ENCODE measurements around the gene MED9. TPM values are rescaled to one million over a fixed set of nuclear protein-coding genes. Genes with fewer than 3 reads are reported as not detected.
"Not testable (repeated sequence)": the region's sequence is repeated elsewhere in the genome, so short reads cannot be mapped to it uniquely, and the experiment has no call there.

Gene MED9
- 16.1 TPM for total RNA-seq

GRCh38 chr17:17476865-17477467, at the start of gene MED9:
Gene MED9, plus strand, starts transcription at chr17:17477000. Its CDS starts 42 bp downstream, at chr17:17477042.
- DNase-seq: peak; percentile 82

- no peak for DNase-seq
These were observed 47.6 kb upstream of the MED9 start for GRCh38 chr17:17429222-17429621.

- DNase-seq: not testable (repeated sequence)
These were observed 45.9 kb upstream of the MED9 start for GRCh38 chr17:17430924-17431323.

- no peak for DNase-seq
These were observed 45.2 kb upstream of the MED9 start for GRCh38 chr17:17431605-17432004.

GRCh38 chr17:17433000-17433703, 43.6 kb upstream of the MED9 start:
- DNase-seq: no peak

DNA sequence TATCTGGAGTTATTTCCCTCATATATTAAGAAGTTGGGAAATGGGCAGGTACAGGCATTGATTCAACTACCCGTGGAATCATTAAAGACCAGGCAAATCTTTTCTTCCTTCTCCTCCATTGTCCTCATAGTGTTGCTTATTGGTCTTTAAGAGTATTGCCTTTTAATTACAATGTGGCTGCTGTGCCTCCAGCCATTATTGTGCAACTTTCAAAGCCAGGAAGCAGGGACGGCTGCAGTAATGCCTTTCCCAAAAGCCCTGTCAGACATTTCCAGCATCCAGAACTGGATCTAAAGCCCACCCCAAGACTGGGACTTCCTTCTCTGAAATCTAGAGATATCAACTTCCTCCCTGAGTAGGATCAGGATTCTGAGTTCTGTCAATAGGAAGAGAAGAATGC, 42.3 kb upstream of the MED9 start:
- DNase-seq: no peak

DNA sequence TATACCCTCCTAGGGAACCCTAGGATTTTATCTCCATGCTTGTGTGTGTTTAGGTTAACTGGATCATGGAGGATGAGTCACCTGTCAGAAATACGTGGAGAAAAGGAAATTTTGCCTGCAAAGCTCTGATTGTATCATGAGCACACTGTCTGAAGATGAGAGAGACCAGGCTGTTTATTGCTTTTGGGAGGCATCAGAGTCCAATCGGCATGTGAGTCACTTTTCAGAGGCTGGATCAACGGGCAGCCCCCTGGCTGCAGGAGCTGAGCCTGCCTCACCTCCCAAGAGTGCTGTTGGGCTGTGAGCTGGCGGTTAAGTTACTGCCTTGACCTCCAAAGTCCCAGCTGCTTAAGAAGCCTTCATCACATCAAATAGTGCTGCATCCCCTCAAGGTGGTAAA, 41.5 kb upstream of the MED9 start:
- DNase-seq: no peak

- DNase-seq: no peak
These were observed 39.3 kb upstream of the MED9 start for GRCh38 chr17:17437461-17437860.

- DNase-seq: no peak
These were observed 38.9 kb upstream of the MED9 start for GRCh38 chr17:17437893-17438292.

- no peak for DNase-seq
These were observed 36.6 kb upstream of the MED9 start for GRCh38 chr17:17440010-17440843.

DNA sequence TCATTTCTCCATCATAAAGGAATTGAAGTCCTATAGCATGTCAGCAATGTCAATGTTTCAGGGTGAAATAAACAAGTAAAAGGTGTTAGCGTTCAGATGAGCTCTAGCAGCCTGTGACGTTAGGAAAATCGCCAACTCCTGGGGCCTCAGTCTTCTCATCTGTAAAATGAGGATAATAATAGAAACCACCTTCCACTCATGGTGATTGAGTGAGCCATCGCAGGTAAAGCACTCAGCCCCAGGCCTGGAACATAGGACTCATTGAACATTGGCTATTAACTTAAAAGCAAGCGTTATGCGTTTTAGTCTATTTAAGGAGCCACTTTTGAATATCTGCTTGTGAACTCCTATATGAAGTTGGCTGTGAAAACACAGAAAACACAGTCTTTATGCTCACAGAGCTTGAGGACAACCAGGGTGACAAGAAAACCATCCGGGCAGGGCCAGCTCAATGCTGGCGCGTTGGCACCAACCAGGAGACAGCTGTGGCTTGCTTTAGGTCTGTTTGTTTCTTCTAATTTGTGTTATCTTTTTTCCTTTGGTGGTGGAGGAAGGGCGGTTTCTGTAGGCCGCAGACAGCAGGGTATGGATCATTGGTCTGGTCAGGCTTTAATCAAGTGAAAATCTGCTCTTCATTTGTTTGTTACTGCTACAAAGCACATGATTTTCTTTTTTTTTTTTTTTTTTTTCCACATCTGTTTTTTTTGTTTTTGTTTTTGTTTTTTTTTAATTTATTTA, 35.7 kb upstream of the MED9 start:
- no peak for DNase-seq

DNA sequence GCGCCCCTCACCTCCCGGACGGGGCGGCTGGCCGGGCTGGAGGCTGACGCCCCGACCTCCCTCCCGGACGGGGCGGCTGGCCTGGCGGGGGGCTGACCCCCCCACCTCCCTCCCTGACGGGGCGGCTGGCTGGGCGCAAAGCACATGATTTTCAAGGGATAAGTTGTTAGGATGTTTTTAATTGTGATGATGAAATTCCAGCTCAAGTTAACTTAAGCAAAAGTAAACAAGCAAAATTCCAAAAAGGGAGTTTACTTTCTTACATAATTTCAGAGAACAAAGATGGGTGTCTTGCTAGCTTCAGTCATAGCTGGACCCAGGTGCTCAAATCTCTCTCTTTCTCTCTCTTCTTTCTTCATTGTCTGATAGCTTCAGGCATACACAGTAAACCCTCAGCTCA, 33.6 kb upstream of the MED9 start:
- no peak for DNase-seq

DNA sequence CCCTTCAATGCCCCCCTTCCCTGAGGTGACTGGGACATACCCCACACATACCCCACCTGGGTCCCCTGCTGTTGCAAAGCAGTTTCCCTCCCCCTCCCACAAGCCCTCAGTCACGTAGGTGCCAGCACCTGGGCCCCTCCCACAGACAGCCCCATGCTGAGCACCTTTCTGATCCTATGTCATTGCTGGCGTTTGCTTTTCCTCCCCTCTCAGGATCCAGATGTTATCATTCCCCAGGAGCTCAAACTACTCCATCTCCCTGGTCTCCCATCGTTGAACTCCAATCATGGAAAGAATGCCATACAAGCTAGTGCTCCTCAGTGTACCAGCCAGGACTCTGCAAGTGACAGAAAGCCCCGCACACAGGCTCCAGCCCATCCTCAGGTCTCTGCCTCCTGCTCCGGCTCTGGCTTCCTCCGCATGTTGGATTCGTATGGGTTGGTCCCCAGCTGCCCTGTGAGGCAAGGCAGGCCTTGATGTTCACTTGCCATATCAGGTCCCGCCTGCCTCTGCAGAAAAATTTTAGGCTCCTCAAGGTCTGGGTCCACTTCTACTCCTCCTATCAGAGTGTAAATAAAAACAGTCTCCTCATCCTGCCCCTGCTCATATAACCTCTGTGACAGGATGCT, 31.4 kb upstream of the MED9 start:
- no peak for DNase-seq

DNA sequence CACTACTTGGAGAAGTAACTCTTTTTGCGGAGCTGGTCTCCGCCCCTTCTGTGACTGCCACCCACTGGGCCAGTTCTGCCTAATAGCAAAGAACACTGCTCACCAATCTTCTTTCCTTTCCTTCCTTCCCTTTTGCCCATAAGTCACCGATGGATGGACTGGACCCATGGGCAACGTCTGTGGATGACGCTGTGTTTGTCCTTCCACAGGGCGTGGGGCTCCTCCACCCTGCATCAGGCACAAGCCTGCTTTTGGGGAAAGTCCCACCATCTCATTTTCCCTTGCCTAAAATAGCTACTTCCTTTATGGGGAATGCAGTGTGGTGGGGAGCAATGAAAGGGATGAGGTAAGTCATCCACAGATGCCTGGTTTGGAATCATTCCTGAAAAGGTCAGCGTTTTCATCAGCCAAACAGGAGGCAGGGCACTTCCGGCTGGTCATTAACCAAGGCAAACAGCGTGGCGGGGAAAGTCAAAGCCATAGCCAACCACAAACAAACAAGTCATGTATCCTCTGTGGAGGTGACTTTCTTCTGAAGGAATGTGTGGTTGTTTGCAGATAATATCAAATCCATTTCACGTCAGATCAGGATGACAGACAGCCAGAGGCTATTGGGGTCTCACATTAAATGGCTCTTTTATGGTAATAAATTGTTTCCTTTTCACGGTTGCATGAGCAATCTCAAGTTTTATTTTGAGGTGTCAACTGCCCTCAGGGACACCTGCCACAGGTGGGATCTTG, 30.7 kb upstream of the MED9 start:
- no peak for DNase-seq

DNA sequence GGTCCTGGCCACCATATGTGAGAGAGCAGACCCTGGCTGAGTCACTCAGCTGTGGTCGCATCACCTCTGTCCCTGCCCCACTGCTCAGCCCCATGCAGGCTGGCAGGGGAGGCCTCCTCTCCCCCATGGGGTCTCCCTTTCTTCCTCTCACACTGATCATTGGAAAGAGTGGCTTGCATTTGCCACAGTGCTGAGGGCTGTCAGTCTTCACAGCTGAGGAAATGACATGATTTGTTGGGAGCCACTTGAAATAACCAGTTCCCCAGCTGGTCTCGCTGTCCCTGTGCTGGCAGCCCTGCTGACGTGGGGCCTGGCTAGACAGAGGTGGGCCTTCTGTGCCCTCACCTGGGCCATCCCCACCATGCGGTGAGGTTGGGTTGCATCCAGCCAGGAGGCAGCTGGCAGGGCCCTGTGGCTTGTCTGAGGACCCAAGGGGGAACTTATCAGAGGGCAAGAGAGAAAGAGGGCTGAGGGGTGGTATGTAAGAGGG, 30.1 kb upstream of the MED9 start:
- DNase-seq: no peak

DNA sequence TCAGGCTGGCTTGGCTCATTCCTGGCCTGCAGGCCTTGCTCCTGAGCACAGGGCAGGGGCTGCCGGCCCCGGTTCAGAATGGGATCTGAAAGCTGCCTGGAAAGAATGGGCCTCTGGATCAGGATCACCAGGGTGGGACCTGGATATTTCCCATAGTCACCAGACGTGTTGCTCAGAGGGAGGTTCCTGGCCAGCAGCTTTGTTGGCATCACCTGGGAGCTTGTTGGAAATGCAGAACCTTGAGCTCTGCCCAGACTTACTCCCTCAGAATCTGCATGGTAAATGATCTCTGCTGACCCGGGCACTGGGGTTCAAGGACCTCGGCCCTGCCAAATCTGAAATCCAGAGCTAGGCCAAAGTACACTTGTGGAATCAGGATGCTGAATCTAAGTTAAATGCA, 29.5 kb upstream of the MED9 start:
- DNase-seq: no peak

GRCh38 chr17:17448076-17448475, 28.7 kb upstream of the MED9 start:
- DNase-seq: no peak

DNA sequence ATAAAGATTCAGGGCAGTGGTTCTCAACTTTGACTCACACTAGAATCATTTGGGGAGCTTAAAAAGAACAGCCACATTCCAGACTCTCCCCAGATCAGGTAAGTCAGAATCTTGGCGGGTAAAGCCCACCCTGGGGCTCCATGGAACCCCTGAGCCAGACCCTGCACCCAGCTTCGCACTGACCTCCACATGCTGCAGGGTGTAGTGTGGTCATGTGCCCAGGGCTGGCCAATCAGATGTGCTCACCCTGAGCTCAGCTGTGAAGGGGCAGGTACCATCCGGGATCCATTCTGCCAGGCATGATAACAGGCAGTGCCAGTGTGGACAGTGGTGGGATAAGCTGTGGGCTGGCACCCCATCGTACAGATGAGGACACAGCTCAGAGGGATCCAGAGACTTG, 28.1 kb upstream of the MED9 start:
- DNase-seq: no peak

GRCh38 chr17:17453088-17453487, 23.7 kb upstream of the MED9 start:
- no peak for DNase-seq

GRCh38 chr17:17454276-17454675, 22.5 kb upstream of the MED9 start:
- no peak for DNase-seq

GRCh38 chr17:17454700-17455099, 22.1 kb upstream of the MED9 start:
- DNase-seq: not testable (repeated sequence)
